SK-N-SH treated with all-trans-retinoic acid at 6 μM for 48 hours (cell line): ENCODE data around the gene TGM5.

Experiments
- ATAC-seq: fragments of 200-7000 bp; cut with Tn5 transposase; 3 replicates; pipeline ENCODE4 v1.9.1; 2020; ENCODE audit warnings: mild to moderate bottlenecking, moderate library complexity
- ARNTL ChIP-seq: fragments of 450-650 bp; formaldehyde crosslinking; IDR thresholded peaks from 2 replicates; pipeline ENCODE4 v1.5.0; 2020; ENCODE audit warnings: low read depth, mild to moderate bottlenecking, moderate library complexity, borderline replicate concordance
- BACH2 ChIP-seq: fragments of 250-450 bp; sonication (Bioruptor Pico); IDR thresholded peaks from 2 replicates; pipeline ENCODE4 v1.9.0; 2021; ENCODE audit warnings: mild to moderate bottlenecking, borderline replicate concordance
- CSDC2 ChIP-seq: fragments of 250-450 bp; sonication (Bioruptor Pico); IDR thresholded peaks from 2 replicates; pipeline ENCODE4 v1.5.0; 2020; ENCODE audit warnings: mild to moderate bottlenecking, moderate library complexity
- GLIS3 ChIP-seq: fragments of 250-450 bp; sonication (Bioruptor Pico); IDR thresholded peaks from 2 replicates; pipeline ENCODE4 v1.5.0; 2020; ENCODE audit warnings: mild to moderate bottlenecking, moderate library complexity
- ISL1 ChIP-seq: fragments of 250-450 bp; sonication (Bioruptor Pico); IDR thresholded peaks from 2 replicates; pipeline ENCODE4 v2.1.2; 2022; ENCODE audit warnings: mild to moderate bottlenecking, moderate library complexity
- OSR1 ChIP-seq: fragments of 250-450 bp; sonication (Bioruptor Pico); IDR thresholded peaks from 2 replicates; pipeline ENCODE4 v1.8.0; 2022; ENCODE audit warnings: moderate library complexity, mild to moderate bottlenecking, inconsistent platforms
- PPARA ChIP-seq: fragments of 250-450 bp; sonication (Bioruptor Pico); IDR thresholded peaks from 2 replicates; pipeline ENCODE4 v1.5.0; 2020; ENCODE audit warnings: mild to moderate bottlenecking, borderline replicate concordance
- RARB ChIP-seq: fragments of 250-450 bp; sonication (Bioruptor Pico); IDR thresholded peaks from 2 replicates; pipeline ENCODE4 v1.8.0; 2021; ENCODE audit warnings: mild to moderate bottlenecking, moderate library complexity
- SNAI2 ChIP-seq: fragments of 250-450 bp; sonication (Bioruptor Pico); IDR thresholded peaks from 2 replicates; pipeline ENCODE4 v1.5.0; 2020; ENCODE audit warnings: mild to moderate bottlenecking, moderate library complexity
- TOX ChIP-seq: fragments of 250-450 bp; sonication (Bioruptor Pico); IDR thresholded peaks from 2 replicates; pipeline ENCODE4 v1.8.0; 2021; ENCODE audit warnings: mild to moderate bottlenecking, moderate library complexity, borderline replicate concordance
- ZC3H10 ChIP-seq: fragments of 250-450 bp; sonication (Bioruptor Pico); IDR thresholded peaks from 2 replicates; pipeline ENCODE4 v1.5.1; 2021; ENCODE audit warnings: mild to moderate bottlenecking, moderate library complexity
- ZFP3 ChIP-seq: fragments of 250-450 bp; sonication (Bioruptor Pico); IDR thresholded peaks from 2 replicates; pipeline ENCODE4 v1.5.0; 2020; ENCODE audit warnings: mild to moderate bottlenecking, moderate library complexity
- ZFP30 ChIP-seq: fragments of 450-650 bp; formaldehyde crosslinking; IDR thresholded peaks from 2 replicates; pipeline ENCODE4 v1.5.0; 2022; ENCODE audit warnings: mild to moderate bottlenecking, moderate library complexity
- ZNF565 ChIP-seq: fragments of 450-650 bp; formaldehyde crosslinking; conservative IDR thresholded peaks from 2 replicates; pipeline ENCODE4 v1.5.0; 2020; ENCODE audit warnings: low read depth, mild to moderate bottlenecking, moderate library complexity
- ZNF70 ChIP-seq: fragments of 450-650 bp; formaldehyde crosslinking; IDR thresholded peaks from 2 replicates; pipeline ENCODE4 v1.5.0; 2020; ENCODE audit warnings: mild to moderate bottlenecking, moderate library complexity
- ZNF8 ChIP-seq: fragments of 450-650 bp; formaldehyde crosslinking; IDR thresholded peaks from 2 replicates; pipeline ENCODE4 v1.5.0; 2020; ENCODE audit warnings: mild to moderate bottlenecking, moderate library complexity
- TF ChIP-seq, protein P1 (sequence below): fragments of 250-450 bp; sonication (Bioruptor Pico); IDR thresholded peaks from 2 replicates; pipeline ENCODE4 v1.8.0; 2020; ENCODE audit warnings: mild to moderate bottlenecking, moderate library complexity, borderline replicate concordance
- TF ChIP-seq, protein P2 (sequence below): fragments of 250-450 bp; sonication (Bioruptor Pico); IDR thresholded peaks from 2 replicates; pipeline ENCODE4 v1.5.1; 2021; ENCODE audit warnings: mild to moderate bottlenecking, moderate library complexity
- TF ChIP-seq, protein P3 (sequence below): fragments of 250-450 bp; sonication (Bioruptor Pico); IDR thresholded peaks from 2 replicates; pipeline ENCODE4 v1.5.1; 2020; ENCODE audit warnings: low read depth, mild to moderate bottlenecking, moderate library complexity
- TF ChIP-seq, protein P4 (sequence below): fragments of 250-450 bp; sonication (Bioruptor Pico); IDR thresholded peaks from 2 replicates; pipeline ENCODE4 v1.8.0; 2021; ENCODE audit warnings: low read depth, mild to moderate bottlenecking, moderate library complexity, borderline replicate concordance
- TF ChIP-seq, protein P5 (sequence below): fragments of 250-450 bp; sonication (Bioruptor Pico); IDR thresholded peaks from 2 replicates; pipeline ENCODE4 v1.5.0; 2020; ENCODE audit warnings: mild to moderate bottlenecking, moderate library complexity

Gene TGM5

DNA sequence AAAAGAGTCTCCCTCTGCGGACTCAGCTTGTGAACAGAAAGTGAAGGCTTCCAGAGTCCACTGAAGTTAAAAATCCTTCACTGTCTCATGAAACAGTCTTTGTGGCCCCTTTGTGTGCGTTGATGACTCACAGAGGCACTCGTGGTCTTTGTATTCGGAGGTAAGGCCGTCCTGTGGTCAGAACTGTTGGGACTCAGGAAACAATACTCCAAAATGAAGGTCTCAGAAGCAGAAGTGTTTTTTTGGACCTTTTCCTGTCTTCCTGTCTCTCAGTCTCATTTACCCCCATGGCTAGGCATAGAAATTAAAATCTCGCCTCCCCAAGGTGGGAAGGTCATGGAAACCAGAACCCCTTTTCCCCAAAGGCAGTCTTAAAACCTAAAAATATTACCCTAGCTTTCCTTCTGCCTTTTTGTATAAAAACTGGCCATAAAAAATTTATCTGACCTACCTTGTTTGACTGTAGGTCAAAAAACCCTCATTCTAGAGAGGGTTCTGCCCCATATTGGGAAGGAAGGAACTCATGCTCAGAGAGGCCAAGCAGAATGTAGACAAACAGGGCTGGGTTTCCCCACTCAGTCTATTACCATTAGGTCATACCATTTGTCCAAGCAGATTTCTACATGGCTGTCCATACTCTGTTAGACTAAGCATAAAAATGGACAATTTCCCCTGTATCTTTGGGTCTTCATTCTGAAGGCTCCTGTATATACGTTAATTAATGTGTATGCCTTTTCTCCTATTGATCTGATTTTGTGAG, 26.8 kb downstream of the TGM5 start:
- no peak for ATAC-seq
- TF ChIP-seq SNAI2 (CRISPR knock-in tag) (no peak), ARNTL (CRISPR knock-in tag) (no peak), TOX (no peak), ISL1 (CRISPR knock-in tag) (no peak), GLIS3 (CRISPR knock-in tag) (no peak), CSDC2 (CRISPR knock-in tag) (no peak), RARB (no peak), ZFP30 (CRISPR knock-in tag) (no peak), ZNF70 (CRISPR knock-in tag) (no peak), OSR1 (CRISPR knock-in tag) (no peak), ZNF8 (no peak), PPARA (CRISPR knock-in tag) (no peak)
- TF ChIP-seq, protein P1, sequence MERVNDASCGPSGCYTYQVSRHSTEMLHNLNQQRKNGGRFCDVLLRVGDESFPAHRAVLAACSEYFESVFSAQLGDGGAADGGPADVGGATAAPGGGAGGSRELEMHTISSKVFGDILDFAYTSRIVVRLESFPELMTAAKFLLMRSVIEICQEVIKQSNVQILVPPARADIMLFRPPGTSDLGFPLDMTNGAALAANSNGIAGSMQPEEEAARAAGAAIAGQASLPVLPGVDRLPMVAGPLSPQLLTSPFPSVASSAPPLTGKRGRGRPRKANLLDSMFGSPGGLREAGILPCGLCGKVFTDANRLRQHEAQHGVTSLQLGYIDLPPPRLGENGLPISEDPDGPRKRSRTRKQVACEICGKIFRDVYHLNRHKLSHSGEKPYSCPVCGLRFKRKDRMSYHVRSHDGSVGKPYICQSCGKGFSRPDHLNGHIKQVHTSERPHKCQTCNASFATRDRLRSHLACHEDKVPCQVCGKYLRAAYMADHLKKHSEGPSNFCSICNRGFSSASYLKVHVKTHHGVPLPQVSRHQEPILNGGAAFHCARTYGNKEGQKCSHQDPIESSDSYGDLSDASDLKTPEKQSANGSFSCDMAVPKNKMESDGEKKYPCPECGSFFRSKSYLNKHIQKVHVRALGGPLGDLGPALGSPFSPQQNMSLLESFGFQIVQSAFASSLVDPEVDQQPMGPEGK (CRISPR knock-in tag), result no peak
- TF ChIP-seq, protein P2, sequence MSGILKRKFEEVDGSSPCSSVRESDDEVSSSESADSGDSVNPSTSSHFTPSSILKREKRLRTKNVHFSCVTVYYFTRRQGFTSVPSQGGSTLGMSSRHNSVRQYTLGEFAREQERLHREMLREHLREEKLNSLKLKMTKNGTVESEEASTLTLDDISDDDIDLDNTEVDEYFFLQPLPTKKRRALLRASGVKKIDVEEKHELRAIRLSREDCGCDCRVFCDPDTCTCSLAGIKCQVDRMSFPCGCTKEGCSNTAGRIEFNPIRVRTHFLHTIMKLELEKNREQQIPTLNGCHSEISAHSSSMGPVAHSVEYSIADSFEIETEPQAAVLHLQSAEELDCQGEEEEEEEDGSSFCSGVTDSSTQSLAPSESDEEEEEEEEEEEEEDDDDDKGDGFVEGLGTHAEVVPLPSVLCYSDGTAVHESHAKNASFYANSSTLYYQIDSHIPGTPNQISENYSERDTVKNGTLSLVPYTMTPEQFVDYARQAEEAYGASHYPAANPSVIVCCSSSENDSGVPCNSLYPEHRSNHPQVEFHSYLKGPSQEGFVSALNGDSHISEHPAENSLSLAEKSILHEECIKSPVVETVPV, result no peak
- TF ChIP-seq, protein P3, sequence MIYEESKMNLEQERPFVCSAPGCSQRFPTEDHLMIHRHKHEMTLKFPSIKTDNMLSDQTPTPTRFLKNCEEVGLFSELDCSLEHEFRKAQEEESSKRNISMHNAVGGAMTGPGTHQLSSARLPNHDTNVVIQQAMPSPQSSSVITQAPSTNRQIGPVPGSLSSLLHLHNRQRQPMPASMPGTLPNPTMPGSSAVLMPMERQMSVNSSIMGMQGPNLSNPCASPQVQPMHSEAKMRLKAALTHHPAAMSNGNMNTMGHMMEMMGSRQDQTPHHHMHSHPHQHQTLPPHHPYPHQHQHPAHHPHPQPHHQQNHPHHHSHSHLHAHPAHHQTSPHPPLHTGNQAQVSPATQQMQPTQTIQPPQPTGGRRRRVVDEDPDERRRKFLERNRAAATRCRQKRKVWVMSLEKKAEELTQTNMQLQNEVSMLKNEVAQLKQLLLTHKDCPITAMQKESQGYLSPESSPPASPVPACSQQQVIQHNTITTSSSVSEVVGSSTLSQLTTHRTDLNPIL (CRISPR knock-in tag), result no peak
- TF ChIP-seq, protein P4, sequence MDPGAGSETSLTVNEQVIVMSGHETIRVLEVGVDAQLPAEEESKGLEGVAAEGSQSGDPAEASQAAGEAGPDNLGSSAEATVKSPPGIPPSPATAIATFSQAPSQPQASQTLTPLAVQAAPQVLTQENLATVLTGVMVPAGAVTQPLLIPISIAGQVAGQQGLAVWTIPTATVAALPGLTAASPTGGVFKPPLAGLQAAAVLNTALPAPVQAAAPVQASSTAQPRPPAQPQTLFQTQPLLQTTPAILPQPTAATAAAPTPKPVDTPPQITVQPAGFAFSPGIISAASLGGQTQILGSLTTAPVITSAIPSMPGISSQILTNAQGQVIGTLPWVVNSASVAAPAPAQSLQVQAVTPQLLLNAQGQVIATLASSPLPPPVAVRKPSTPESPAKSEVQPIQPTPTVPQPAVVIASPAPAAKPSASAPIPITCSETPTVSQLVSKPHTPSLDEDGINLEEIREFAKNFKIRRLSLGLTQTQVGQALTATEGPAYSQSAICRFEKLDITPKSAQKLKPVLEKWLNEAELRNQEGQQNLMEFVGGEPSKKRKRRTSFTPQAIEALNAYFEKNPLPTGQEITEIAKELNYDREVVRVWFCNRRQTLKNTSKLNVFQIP (CRISPR knock-in tag), result no peak
- TF ChIP-seq, all 23 proteins: peak for 0

DNA sequence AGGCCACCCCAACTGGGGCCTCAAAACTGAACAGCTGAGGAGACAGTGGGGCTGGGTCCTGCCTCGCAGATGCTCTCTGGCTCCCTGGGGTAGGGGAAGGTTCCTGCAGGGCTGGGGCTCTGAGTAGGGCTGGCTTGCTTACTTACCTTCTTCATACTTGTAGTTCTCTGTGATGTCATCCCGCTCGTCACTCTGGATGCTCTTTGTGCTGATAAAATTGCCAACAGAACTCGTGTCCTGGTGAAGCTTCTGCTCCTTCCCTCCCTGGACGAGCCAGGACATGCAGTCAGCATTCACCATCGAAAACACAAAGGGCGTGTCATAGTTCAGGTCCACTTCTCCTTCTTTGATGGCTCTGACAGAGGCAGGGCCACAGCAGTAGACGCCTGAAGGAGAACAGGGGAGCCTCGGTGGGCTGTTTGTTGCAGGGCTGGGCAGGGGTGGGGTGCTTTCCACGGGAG, 28.0 kb downstream of the TGM5 start:
- ATAC-seq, result no peak
- no peak for TF ChIP-seq OSR1 (CRISPR knock-in tag)
- TF ChIP-seq PPARA (CRISPR knock-in tag), result no peak
- no peak for TF ChIP-seq TOX
- no peak for TF ChIP-seq ZNF565 (CRISPR knock-in tag)
- TF ChIP-seq CSDC2 (CRISPR knock-in tag), result no peak
- TF ChIP-seq ZFP30 (CRISPR knock-in tag), result no peak
- TF ChIP-seq ZNF8, result no peak
- TF ChIP-seq, protein P5, sequence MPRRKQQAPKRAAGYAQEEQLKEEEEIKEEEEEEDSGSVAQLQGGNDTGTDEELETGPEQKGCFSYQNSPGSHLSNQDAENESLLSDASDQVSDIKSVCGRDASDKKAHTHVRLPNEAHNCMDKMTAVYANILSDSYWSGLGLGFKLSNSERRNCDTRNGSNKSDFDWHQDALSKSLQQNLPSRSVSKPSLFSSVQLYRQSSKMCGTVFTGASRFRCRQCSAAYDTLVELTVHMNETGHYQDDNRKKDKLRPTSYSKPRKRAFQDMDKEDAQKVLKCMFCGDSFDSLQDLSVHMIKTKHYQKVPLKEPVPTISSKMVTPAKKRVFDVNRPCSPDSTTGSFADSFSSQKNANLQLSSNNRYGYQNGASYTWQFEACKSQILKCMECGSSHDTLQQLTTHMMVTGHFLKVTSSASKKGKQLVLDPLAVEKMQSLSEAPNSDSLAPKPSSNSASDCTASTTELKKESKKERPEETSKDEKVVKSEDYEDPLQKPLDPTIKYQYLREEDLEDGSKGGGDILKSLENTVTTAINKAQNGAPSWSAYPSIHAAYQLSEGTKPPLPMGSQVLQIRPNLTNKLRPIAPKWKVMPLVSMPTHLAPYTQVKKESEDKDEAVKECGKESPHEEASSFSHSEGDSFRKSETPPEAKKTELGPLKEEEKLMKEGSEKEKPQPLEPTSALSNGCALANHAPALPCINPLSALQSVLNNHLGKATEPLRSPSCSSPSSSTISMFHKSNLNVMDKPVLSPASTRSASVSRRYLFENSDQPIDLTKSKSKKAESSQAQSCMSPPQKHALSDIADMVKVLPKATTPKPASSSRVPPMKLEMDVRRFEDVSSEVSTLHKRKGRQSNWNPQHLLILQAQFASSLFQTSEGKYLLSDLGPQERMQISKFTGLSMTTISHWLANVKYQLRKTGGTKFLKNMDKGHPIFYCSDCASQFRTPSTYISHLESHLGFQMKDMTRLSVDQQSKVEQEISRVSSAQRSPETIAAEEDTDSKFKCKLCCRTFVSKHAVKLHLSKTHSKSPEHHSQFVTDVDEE (CRISPR knock-in tag), result no peak
- TF ChIP-seq, protein P3 (CRISPR knock-in tag), result no peak
- no peak for TF ChIP-seq BACH2 (CRISPR knock-in tag)
- TF ChIP-seq RARB, result no peak
- TF ChIP-seq ZC3H10, result no peak
- TF ChIP-seq, protein P2, result no peak
- no peak for TF ChIP-seq GLIS3 (CRISPR knock-in tag)
- TF ChIP-seq ZFP3 (CRISPR knock-in tag), result no peak
- TF ChIP-seq, protein P1 (CRISPR knock-in tag), result no peak
- TF ChIP-seq, all 23 proteins: peak for 0
